NB4 (cell line): ENCODE measurements around the gene PLD4.

Source experiments
- CTCF ChIP-seq: IDR thresholded peaks from one replicate; pipeline ENCODE4 v1.5.1; 2012; ENCODE audit warnings: low read depth, low read length
- MYC ChIP-seq: IDR thresholded peaks from 2 replicates; pipeline ENCODE4 v1.6.1; 2011; ENCODE audit warnings: low read depth, low read length

GRCh38 chr14:104928391-104929133 lies 3.9 kb downstream of the PLD4 start:
- TF ChIP-seq CTCF (no peak), MYC (no peak)
